Neural cell (in vitro differentiated cells): ENCODE measurements around the gene PPP1R12C.

Source experiments
- EZH2 ChIP-seq: fragments of 200-600, 300-800 bp; shearing (Covaris generic), sonication (generic); IDR thresholded peaks from 2 replicates; pipeline ENCODE4 v1.6.1; 2014; ENCODE audit warnings: antibody characterized with exemption, low read length, borderline replicate concordance, mild to moderate bottlenecking; ENCODE audit not compliant: insufficient read depth, poor library complexity, severe bottlenecking
- POLR2AphosphoS5 ChIP-seq: IDR thresholded peaks from 2 replicates; pipeline ENCODE4 v1.6.1; 2012
- RAD21 ChIP-seq: fragments of 450-650 bp; conservative IDR thresholded peaks from 2 replicates; pipeline ENCODE4 v1.6.1; 2014; ENCODE audit warnings: antibody characterized with exemption, mild to moderate bottlenecking, moderate library complexity
- SMC3 ChIP-seq: fragments of 450-650 bp; conservative IDR thresholded peaks from 2 replicates; pipeline ENCODE4 v1.6.1; 2014; ENCODE audit warnings: antibody characterized with exemption, mild to moderate bottlenecking, moderate library complexity; ENCODE audit not compliant: poor library complexity
- TAF1 ChIP-seq: IDR thresholded peaks from 2 replicates; pipeline ENCODE4 v1.6.1; 2012; ENCODE audit warnings: low read depth
- TF ChIP-seq, protein P1 (sequence below): fragments of 450-650 bp; IDR thresholded peaks from 2 replicates; pipeline ENCODE4 v1.5.1; 2014; ENCODE audit warnings: antibody characterized with exemption, mild to moderate bottlenecking, moderate library complexity; ENCODE audit not compliant: poor library complexity, severe bottlenecking
- TF ChIP-seq, protein P2 (sequence below): IDR thresholded peaks from 2 replicates; pipeline ENCODE4 v1.6.1; 2012; ENCODE audit warnings: borderline replicate concordance

DNA sequence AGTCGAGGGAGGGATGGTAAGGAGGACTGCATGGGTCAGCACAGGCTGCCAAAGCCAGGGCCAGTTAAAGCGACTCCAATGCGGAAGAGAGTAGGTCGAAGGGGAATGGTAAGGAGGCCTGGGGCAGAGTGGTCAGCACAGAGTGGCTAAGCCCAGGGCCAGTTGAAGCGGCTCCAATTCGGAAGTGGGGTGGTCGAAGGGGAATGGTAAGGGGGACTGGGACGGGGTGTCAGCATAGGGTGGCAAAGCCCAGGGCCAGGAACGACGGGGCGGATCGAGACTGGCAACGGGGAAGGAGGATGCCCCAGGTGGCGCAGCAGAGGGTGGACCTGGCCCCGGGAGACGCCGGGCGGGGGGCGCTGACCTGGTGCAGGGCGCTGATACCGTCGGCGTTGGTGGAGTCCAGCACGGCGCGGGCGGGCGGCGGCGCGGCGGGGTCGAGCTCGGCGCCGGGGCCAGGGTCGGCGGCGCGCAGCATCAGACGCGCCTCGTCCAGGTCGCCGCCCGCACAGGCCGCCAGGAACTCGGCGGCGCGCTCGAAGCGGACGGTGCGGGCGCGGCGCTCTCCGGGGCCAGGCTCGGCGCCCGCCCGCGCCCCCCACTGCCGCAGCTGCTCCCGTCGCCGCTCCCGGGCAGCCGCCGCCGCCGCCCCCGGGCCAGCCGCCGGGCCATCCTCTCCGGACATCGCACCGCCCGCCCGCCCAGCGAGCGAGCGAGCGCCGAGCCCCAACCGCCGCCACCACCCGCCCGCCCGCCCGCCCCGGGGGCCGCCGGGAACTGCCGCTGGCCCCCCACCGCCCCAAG is at the start of gene PPP1R12C:
- TF ChIP-seq, protein P1, sequence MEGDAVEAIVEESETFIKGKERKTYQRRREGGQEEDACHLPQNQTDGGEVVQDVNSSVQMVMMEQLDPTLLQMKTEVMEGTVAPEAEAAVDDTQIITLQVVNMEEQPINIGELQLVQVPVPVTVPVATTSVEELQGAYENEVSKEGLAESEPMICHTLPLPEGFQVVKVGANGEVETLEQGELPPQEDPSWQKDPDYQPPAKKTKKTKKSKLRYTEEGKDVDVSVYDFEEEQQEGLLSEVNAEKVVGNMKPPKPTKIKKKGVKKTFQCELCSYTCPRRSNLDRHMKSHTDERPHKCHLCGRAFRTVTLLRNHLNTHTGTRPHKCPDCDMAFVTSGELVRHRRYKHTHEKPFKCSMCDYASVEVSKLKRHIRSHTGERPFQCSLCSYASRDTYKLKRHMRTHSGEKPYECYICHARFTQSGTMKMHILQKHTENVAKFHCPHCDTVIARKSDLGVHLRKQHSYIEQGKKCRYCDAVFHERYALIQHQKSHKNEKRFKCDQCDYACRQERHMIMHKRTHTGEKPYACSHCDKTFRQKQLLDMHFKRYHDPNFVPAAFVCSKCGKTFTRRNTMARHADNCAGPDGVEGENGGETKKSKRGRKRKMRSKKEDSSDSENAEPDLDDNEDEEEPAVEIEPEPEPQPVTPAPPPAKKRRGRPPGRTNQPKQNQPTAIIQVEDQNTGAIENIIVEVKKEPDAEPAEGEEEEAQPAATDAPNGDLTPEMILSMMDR = no peak
- no peak for TF ChIP-seq EZH2
- TF ChIP-seq, protein P2, sequence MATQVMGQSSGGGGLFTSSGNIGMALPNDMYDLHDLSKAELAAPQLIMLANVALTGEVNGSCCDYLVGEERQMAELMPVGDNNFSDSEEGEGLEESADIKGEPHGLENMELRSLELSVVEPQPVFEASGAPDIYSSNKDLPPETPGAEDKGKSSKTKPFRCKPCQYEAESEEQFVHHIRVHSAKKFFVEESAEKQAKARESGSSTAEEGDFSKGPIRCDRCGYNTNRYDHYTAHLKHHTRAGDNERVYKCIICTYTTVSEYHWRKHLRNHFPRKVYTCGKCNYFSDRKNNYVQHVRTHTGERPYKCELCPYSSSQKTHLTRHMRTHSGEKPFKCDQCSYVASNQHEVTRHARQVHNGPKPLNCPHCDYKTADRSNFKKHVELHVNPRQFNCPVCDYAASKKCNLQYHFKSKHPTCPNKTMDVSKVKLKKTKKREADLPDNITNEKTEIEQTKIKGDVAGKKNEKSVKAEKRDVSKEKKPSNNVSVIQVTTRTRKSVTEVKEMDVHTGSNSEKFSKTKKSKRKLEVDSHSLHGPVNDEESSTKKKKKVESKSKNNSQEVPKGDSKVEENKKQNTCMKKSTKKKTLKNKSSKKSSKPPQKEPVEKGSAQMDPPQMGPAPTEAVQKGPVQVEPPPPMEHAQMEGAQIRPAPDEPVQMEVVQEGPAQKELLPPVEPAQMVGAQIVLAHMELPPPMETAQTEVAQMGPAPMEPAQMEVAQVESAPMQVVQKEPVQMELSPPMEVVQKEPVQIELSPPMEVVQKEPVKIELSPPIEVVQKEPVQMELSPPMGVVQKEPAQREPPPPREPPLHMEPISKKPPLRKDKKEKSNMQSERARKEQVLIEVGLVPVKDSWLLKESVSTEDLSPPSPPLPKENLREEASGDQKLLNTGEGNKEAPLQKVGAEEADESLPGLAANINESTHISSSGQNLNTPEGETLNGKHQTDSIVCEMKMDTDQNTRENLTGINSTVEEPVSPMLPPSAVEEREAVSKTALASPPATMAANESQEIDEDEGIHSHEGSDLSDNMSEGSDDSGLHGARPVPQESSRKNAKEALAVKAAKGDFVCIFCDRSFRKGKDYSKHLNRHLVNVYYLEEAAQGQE = no peak
- no peak for TF ChIP-seq SMC3
- TF ChIP-seq TAF1 = no peak
- TF ChIP-seq POLR2AphosphoS5 = no peak
- TF ChIP-seq RAD21 = no peak
